Activated CD8-positive, alpha-beta memory T cell treated with anti-CD3 and anti-CD28 coated beads for 48 hours (primary cell): ENCODE data around the gene NYAP1.
"Not testable (repeated sequence)": the region's sequence is repeated elsewhere in the genome, so short reads cannot be mapped to it uniquely, and the experiment has no call there.

Source experiments
- DNase-seq, 3 experiments: peaks; one replicate each; pipeline ENCODE4 v3.0.0-alpha.2; 2020; ENCODE audit warnings: low read depth in 2 of 3, low spot score in 2 of 3

Gene NYAP1

DNA sequence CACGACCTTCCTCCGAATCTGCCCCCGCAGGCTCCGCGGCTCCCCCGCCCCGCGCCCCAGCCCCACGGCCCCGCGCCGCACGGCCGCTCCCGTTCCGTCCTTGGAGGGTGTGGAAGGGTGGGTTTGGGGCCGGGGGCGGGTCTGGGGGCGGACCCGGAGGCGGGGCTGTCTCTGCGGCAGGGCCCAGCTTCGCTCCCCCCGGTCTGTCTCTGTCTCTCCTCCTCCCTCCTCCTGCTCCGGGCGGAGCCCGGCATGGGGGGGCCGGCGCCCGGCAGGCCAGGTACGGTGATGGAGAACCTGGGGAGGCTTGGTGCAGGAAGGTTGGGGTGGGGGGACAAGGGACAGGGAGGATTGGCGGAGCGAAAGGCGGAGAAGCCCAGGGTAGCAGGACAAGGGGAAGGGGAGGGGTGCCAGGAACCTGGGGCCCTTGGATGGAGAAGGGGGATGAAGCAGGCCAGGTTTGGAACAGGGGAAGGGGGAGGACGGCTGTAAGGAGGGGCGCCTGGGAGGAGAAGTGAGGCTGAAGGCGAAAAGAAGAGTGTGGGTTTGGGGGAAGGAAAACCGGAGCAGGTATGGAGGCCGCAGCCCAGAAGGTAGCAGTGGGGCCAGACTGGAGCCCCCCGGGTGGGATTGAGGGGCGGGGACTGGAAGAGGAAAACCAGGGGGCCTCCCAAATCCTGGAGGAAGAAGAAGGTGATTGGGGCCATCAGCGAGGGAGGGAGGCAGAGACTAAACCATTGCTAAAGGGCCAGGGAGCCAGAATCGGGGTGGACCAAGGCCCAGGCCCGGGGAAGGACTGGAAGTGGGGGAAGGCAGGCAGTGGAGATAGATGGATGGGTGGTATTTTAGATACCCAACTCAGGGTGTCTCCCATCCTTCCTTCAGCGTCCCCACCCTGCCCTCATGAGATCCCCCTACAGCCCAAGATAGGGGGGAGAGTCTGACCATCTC lies at the start of gene NYAP1:
TSS of gene NYAP1 (plus strand) at position 206 of the 951 bp plus-strand sequence. CDS start 1,385 bp downstream, outside the sequence.
- DNase-seq = no peak

DNA sequence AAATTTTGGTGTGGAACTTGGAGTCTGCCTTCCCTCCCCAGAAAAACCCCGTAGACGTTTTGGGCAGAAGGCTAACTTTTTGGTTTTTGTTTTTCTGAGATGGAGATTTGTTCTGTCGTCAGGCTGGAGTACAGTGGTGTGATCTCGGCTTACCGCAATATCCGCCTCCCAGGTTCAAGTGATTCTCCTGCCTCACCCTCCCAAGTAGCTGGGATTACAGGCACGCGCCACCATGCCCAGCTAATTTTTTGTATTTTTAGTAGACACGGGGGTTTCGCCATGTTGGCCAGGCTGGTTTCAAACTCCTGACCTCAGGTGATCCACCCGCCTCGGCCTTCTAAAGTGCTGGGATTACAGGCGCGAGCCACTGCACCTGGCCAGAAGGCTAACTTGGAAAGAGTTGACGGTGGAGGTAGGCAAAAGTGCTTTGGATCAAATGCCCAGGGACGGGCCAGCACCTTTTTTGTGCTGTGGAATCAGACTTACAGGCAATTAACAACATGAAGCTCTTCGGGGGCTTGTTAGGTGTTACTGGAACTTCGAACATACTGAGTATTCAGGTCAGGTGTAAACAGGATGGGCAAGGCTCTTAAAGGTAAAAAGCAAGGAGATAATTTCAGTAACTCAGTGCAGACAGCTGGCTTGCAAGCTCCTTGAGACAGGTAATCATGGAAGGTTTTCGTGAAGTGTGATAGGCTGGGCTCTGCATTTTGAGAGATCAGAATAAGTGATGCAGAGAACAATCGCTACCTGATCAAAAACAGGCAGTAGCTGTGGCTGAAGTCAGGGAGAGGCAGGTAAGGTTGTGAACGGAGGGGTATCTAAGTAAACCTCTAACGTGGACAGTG lies 49.2 kb upstream of the NYAP1 start:
- DNase-seq = no peak

DNA sequence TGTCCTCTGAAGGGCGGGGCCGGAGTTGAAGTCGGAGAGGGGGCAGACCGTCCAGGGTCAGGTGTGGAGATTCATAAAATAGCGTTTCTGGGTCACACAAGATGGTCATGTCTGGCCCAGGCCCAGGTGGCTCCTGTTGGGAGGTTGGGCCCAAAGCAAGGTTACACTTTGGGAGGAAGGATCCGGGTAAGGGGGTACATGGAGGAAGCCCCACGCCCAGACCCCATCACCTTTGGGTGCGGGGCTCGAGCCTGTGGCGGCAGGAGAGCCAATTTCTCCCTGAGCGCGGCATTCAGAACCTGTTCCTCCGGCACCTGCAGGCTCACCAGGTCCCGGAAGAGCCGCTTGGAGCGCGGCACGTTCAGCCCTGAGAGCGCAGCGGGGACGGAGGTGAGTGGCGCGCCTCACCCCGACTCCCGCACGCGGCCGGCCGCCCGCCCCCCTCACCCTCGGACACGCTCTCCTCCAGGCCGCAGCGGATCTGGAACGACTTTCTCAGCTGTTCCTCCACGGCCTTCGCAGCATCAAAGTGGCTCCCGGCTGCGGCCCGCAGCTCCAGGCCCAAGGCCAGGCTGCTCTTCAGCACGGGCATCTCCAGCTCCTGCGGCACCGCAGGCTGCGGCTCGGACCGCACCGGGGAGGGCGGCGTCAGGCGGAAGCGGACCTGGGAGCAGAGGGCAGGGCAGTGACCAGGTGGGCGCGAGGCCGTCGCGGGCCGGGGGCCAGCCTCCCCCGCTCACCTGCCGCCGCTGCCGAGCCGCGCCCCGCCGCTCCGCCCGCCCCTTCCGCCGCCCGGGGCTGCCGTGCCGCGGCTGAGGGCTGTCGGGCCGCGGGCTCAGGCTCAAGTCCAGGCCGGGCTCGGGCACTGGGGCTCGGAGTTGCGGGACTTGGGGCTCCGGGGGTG lies 48.1 kb upstream of the NYAP1 start:
- DNase-seq = no peak

DNA sequence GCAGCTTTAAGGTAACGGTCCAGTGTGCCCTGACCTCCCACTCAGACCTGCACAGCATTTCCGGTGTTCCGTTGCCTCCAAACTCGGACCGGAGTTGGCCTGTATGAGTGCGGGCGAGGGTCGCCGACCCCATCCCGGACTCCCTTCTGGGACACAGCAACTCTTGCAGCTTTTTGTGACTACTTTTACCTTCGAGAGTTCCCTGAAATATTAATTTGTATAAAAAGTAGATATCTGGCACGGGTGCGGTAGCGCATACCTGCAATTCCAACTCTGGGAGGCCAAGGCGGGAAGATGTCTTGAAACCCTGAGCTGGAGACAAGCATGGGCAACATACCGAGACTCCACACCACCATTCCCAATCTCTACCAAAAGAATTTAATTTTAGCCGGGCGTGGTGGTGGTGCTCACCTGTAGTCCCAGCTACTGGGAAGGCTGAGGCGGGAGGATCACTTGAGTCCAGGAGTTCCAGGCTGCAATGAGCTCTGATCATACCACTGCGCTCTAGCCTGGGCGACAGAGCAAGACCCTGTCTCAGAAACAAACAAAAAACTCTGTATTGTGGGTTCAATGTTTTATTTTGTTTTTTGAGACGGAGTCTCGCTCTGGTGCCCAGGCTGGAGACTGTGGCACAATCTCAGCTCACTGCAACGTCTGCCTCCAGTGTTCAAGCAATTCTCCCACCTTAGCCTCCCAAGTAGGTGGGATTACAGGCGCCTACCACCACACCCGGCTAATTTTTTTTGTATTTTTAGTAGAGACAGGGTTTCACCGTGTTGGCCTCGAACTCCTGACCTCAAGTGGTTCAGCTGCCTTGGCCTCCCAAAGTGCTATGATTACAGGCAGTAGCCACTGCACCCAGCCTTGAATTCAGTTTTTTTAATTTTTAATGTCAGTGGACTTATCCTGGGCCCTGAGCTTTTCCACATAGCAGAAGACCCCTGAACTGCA lies 46.3 kb upstream of the NYAP1 start:
- DNase-seq = no peak

DNA sequence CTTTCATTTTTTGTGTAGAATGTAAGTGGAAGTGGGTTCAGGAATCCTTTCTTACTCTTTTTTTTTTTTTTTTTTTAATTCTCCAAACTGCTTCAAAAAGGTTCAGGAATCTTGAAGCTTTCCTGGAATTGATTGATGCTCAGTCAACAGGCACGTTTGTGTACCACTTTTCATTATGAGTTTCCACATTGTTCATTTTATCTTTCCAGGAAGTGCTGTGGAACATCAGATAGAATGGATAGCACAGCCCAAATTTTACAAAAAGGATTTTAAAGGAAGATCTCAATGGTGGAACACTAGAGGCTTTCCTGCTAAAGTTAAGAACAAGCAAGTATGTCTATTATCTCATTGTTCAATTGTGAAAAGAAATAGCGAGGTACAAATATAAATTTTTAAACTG lies 45.6 kb upstream of the NYAP1 start:
- no peak for DNase-seq

DNA sequence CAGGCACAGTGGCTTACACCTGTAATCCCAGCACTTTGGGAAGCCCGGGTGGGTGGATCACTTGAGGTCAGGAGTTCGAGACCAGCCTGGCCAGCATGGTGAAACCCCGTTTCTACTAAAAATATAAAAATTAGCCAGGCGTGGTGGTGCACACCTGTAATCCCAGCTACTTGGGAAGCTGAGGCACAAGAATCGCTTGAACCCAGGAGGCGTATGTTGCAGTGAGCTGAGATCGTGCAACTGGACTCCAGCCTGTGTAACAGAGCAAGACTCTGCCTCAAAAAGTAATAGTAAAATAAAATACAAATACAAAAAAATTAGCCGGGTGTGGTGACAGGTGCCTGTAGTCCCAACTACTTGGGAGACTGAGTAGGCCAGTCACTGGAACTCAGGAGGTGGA lies 45.0 kb upstream of the NYAP1 start:
- not testable (repeated sequence) for DNase-seq

DNA sequence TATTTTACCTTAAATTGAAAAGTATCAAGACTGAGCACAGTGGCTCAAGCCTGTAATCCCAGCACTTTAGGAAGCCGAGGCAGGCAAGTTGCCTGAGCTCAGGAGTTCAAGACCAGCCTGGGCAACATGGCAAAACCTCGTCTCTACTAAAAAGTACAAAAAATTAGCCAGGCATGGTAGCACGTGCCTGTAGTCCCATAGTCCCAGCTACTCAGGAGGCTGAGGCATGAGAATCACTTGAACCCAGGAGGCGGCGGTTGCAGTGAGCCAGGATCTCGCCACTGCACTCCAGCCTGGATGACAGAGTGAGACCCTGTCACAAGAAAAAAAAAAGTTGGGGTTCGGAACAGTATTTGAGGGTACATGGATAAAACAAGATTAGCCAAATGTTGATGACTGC lies 44.5 kb upstream of the NYAP1 start:
- DNase-seq = not testable (repeated sequence)

DNA sequence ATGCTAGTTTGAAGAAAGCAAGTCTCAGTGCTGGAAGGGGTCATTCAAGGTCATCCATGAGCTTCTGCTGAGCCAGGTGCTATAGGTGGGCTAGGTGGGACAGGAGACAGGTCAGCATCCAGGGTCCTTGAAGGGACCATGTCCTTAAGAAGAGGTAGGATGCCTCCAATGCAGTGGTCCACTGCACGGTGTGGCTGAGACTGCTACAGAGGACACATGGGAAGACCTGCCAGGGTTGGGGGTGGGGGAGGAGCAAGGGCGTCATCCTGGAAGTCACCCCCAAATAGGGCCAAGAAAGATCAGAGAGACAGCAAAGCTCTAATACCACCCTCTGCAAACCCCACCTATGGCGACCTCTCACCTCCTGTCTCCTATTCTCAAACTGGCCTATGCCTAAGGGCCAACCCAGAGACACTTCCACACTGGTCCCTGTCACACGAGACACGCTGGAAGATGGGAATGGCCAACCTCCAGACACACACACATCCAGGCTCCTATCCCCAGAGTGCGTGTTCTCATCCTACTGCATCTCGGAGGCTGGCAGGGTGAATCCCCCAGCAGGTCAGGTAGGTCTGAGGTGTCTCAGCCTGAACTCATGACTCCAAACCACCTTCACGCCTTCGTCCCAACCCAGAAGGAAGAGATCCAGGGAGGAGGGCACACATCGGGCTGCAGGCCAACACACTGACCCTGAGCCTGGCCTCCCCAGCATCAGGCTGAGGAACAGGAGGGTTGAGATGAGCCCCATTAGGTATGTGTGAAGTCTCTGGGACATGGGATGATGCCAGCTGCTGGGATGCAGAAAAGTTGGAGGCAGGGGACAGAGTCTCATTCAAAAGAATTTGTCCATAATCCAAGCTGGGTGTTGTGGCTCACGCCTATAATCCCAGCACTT lies 41.8 kb upstream of the NYAP1 start:
- no peak for DNase-seq

DNA sequence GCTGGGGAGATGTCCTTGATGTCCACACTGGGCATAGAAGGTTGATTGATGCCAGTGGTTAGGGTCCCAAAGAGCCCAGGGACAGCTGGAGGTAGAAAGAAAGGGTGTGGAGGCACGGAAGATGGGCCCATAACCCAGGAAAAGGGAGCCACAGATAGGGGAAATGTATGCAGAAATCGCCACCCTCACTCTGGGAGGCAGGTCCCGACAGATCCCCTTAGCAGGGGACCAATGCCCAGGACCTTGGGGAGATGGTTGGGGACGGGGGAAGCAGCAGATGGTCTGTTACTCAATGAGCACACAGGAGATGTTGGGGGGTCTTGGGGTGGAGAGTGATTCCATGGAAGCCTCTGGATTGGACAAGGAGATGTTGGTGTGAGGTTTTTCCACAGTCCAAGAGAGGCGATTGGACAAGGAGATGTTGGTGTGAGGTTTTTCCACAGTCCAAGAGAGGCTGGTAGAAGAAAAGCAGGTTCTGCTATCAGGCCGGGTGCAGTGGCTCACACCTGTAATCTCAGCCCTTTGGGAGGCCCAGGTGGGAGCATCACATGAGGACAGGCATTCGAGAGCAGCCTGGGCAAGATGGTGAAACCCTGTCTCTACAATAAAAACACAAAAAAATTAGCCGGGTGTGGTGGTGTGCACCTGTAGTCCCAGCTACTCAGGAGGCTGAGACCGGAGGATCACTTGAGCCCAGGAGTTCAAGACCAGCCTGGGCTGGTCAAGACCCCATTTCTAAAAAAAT lies 40.5 kb upstream of the NYAP1 start:
- no peak for DNase-seq

DNA sequence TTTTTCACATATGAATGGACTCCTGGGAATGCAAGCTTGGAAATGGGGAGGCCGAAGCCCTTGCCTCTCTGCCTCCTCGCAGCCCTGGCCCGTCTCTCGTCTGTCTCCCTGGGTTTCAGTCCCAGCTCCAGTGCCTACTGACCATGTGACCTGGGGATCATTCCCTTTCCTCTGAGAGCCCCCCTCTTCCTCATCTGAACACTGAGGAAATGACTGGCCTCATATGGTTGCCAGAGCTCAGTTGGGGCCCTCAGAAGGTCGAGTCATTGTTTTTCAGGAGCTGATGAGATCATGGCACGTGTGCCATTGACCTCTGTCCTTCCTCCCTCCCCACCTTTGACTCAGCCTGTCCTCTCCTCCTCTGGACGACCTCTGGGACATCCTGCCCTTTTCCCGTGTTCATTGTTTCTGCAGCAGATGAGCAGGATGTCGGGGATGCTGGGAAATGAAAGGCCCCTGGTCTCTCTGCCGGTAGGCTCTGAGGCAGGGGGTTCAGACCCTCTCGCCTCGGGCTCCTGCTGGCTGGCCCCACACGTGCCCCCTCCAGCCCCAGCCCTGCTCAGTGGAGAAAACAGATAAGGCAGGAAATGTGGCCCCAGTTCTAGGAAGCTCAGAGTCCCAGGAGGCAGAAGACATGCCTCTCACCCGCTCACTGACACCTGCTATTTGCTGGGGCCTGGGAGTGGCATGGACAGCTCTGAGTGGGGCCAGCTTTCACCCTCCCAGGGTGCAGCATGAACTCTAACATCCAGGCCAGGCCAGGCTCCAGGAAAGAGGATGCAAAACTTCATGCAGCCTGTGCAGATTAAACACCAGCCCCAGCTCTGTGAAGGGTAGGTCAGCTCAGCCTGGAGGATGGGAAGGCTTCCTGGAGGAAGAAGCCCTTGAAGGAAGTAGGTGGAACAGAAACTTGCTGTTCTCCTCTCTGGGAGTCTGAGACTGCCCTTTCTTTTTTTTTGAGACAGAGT lies 39.1 kb upstream of the NYAP1 start:
- DNase-seq = no peak

DNA sequence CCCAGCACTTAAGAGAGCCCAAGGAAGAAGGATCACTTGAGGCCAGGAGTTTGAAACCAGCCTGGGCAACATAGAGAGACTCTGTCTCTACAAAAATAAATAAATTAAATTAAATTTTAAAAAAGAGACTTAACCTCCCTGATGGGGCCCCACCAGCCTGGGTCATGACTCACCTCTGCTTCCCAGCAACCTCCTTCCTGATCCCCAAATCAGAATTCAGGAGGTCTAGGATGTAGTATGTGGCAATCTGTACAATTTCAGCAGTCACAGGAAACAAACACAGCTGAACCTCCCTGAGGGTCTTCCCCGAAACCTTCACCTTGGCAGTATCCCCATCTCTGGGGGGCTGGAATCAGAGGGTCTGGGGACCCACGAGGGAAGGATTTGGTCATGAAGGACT lies 37.7 kb upstream of the NYAP1 start:
- no peak for DNase-seq

DNA sequence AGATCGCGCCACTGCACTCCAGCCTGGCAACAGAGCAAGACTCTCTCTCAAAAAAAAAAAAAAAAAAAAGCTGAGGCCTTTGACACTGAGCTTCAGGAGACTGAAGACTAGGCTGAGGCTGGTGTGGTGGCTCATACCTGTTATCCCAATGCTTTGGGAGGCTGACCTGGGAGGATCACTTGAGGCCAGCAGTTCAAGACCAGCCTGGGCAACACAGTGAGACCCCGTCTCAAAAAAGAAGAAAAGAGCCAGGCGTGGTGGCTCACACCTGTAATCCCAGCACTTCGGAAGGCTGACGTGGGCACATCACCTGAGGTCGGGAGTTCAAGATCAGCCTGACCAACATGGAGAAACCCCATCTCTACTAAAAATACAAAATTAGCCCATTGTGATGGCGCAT lies 36.4 kb upstream of the NYAP1 start:
- DNase-seq = not testable (repeated sequence)

DNA sequence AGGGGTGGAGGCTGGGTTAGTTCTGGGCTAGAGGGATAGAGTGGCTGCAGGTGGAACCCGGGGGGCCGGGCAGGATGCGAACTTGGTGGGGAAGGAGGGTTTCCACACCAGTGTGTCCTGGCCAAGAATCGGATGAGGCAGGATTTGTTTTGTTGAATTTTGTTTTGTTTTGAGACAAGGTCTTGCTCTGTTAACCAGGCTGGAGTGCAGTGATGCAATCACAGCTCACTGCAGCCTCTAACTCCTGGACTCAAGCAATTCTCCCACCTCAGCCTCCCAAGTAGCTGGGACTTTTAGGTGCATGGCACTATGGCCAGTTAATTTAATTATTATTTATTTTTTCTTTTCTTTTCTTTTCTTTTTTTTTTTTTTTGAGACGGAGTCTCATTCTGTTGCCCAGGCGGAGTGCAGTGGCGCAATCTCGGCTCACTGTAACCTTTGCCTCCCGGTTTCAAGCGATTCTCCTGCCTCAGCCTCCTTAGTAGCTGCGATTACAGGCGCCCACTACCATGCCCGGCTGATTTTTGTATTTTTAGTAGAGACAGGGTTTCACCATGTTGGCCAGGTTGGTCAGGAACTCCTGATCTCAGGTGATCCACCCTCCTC lies 34.4 kb upstream of the NYAP1 start:
- no peak for DNase-seq

DNA sequence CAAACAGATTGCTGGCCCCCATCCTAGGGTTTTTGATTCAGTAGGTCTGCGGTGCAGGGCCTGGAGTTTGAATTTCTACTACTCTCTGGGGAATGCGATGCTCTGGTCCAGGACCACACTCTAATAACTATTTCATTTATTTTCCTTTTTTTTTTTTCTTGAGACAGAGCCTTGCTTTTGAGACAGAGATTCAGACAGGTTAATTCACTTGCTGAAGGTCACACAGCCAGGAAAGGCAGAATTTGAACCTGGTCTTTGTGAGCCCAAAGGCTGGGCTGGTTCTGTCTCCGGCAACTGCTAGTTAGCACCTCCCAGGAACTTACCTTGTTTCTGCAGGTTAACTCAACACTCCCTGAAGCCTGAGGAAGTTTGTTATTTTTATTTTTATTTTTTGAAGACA lies 31.2 kb upstream of the NYAP1 start:
- no peak for DNase-seq

DNA sequence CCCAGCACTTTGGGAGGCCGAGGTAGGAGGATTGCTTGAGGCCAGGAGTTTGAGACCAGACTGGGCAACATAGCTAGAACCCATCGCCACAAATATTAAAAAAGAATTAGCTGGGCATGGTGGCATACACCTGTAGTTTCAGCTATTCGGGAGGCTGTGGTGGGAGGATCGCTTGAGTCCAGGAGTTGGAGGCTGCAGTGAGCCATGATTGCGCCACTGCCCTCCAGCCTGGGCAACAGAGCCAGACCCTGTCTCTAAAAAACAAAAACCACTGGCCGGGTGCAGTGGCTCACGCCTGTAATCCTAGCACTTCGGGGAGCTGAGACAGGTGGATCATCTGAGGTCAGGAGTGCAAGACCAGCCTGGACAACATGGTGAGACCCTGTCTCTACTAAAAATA lies 29.9 kb upstream of the NYAP1 start:
- DNase-seq = not testable (repeated sequence)

DNA sequence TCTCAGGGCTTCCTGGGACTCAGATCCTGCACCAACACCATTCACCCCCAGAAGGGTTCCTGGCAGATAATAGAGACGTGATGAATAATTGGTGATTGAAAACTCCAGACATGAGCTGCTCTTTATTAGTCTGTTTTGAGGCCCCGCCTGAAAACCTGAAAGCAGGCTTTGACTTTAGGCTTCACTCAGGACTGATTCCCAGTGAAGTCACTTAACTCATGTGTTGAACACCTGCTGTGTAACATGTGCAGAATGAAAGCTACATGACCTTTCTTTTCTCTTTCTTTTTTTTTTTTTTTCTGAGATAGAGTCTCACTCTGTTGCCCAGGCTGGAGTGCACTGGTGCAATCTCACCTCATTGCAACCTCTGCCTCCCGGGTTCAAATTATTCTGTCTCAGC lies 28.5 kb upstream of the NYAP1 start:
- DNase-seq = no peak

DNA sequence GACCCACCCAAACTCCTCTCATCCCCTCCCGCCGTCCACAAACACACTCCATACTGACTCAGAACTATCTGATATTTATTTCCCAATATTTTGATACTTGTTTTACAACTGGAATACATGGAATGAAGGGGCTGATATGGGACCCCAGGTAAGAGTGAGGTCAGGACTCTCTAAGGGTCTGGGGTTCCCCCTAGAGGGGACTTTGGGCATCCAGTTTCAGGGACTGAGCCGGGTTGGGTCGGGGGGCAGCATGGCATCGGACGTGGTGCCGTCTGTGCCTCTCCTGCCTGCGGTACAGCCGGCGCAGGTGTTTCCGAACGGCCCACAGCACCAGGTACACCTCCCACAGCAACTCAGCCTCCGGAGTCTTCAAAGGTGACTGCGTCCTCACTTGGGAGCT lies 27.2 kb upstream of the NYAP1 start:
- DNase-seq = no peak
